Naive thymus-derived CD4-positive, alpha-beta T cell (primary cell): ENCODE results near the gene COQ9. TPM values are rescaled to one million over a fixed set of nuclear protein-coding genes. Genes with fewer than 3 reads are reported as not detected.

ENCODE experiments used
- ATAC-seq: fragments of 150-1000 bp; cut with Tn5 transposase; 2 replicates; pipeline ENCODE4 v1.10.0; 2021; ENCODE audit warnings: mild to moderate bottlenecking, moderate library complexity
- CTCF ChIA-PET: fragments of 350-600 bp; sonication (Branson Sonifier 250); formaldehyde crosslinking; loops from one replicate; lab custom pipeline; 2021; ENCODE audit warnings: antibody characterized with exemption; lab: Charles Lee
- POLR2A ChIA-PET: fragments of 350-600 bp; sonication (Branson Sonifier 250); formaldehyde crosslinking; loops from one replicate; lab custom pipeline; 2021; ENCODE audit warnings: antibody characterized with exemption, inconsistent platforms; lab: Charles Lee
- DNase-seq, 9 donors: peaks; one replicate each; pipeline versions ENCODE4 v3.0.0 to v3.0.0-alpha.2; 2020 to 2022; ENCODE audit warnings: mixed read lengths in 1 of 9
- H3K27ac ChIP-seq: one replicate; pipeline ENCODE4 v1.7.0; 2013; ENCODE audit warnings: mild to moderate bottlenecking, low read depth, low read length, moderate library complexity
- H3K27me3 ChIP-seq, 2 donors: one replicate each; pipeline ENCODE4 v1.7.0; 2013; ENCODE audit warnings: low read length in 2 of 2, mild to moderate bottlenecking in 2 of 2, moderate library complexity in 2 of 2; ENCODE audit not compliant: control insufficient read depth in 2 of 2, insufficient read depth in 2 of 2
- H3K36me3 ChIP-seq, 3 experiments: 1 replicate in 2 of 3; 2 replicates in 1 of 3; pipeline ENCODE4 v1.7.0; 2013; ENCODE audit warnings: low read length in 3 of 3, mild to moderate bottlenecking in 3 of 3, moderate library complexity in 1 of 3; ENCODE audit not compliant: insufficient read depth in 3 of 3, control insufficient read depth in 2 of 3
- H3K4me1 ChIP-seq, 2 donors: one replicate each; pipeline ENCODE4 v1.7.0; 2013; ENCODE audit warnings: low read length in 2 of 2, mild to moderate bottlenecking in 2 of 2, moderate library complexity in 1 of 2; ENCODE audit not compliant: control insufficient read depth in 2 of 2, insufficient read depth in 2 of 2
- H3K4me3 ChIP-seq: 2 replicates; pipeline ENCODE4 v1.7.0; 2013; ENCODE audit warnings: mild to moderate bottlenecking, low read length
- H3K9me3 ChIP-seq, 3 experiments: 1 replicate in 2 of 3; 2 replicates in 1 of 3; pipeline ENCODE4 v1.7.0; 2013; ENCODE audit warnings: low read length in 3 of 3; ENCODE audit not compliant: control insufficient read depth in 2 of 3
- H3K27ac Mint-ChIP-seq, 9 donors: one replicate each; pipeline ENCODE4 v1.8.0; 2020 to 2022; ENCODE audit warnings: mixed read lengths in 9 of 9, mild to moderate bottlenecking in 8 of 9, moderate library complexity in 5 of 9, inconsistent platforms in 2 of 9
- H3K27me3 Mint-ChIP-seq, 5 donors: one replicate each; pipeline ENCODE4 v1.8.0; 2021 to 2022; ENCODE audit warnings: mixed read lengths in 5 of 5, mild to moderate bottlenecking in 1 of 5
- H3K36me3 Mint-ChIP-seq, 5 donors: one replicate each; pipeline ENCODE4 v1.8.0; 2020 to 2022; ENCODE audit warnings: mixed read lengths in 5 of 5, mild to moderate bottlenecking in 3 of 5, inconsistent platforms in 1 of 5
- H3K4me1 Mint-ChIP-seq, 7 donors: one replicate each; pipeline ENCODE4 v1.8.0; 2020 to 2022; ENCODE audit warnings: mixed read lengths in 7 of 7, mild to moderate bottlenecking in 3 of 7, inconsistent platforms in 1 of 7
- H3K4me3 Mint-ChIP-seq, 10 donors: one replicate each; pipeline ENCODE4 v1.8.0; 2020 to 2022; ENCODE audit warnings: mild to moderate bottlenecking in 10 of 10, mixed read lengths in 10 of 10, moderate library complexity in 6 of 10, inconsistent platforms in 2 of 10
- H3K9me3 Mint-ChIP-seq, 11 donors: one replicate each; pipeline ENCODE4 v1.8.0; 2020 to 2022; ENCODE audit warnings: mixed read lengths in 11 of 11, mild to moderate bottlenecking in 4 of 11, inconsistent platforms in 1 of 11, moderate library complexity in 1 of 11
- intact Hi-C, 2 donors: fragments of 100-400 bp; cut with micrococcal nuclease; formaldehyde crosslinking; loops; one replicate each; pipeline ENCODE4 v1.15.1; 2023
- polyA plus RNA-seq, 2 donors: library from polyadenylated mRNA; unstranded; fragments of 300-500 nt; fragmentation: Illumina TruSeq; gene quantifications; one replicate each; pipeline ENCODE4 v1.2.3, GENCODE V29; 2021
- total RNA-seq, 6 experiments: library from RNA in 5 of 6; stranded (reverse) in 5 of 6; gene quantifications; 1 replicate in 5 of 6; 2 replicates in 1 of 6; pipeline ENCODE4 v1.2.3 and lab custom pipeline; 2021 to 2026

Gene COQ9
- total and polyA plus RNA-seq, 7 experiments from 2014 or later, result 16.4 to 51.7 (median 36.6) TPM

- H3K27ac Mint-ChIP-seq, result peak overlapping the region in 3 of 9 donors; percentile 18 to 51 (median 47)
Observed at GRCh38 chr16:57424583-57424982, 22.7 kb upstream of the COQ9 start.

GRCh38 chr16:57426356-57426755, 20.9 kb upstream of the COQ9 start:
- intact Hi-C loops, result no loop called here
- ChIA-PET CTCF (interaction anchor here (2.6 kb wide), 1 partner anchor 10 kb away, joined by 12 read pairs; no protein-coding TSS in a partner anchor), POLR2A (no interaction called here)
- ATAC-seq (no peak), DNase-seq (no peak)
- H3K9me3 Mint-ChIP-seq, result no peaks in the 10 kb centered on the region
- Histone ChIP-seq H3K27me3 (no peaks in the 10 kb centered on the region), H3K27ac (no peak overlapping the region), H3K9me3 (no peaks in the 10 kb centered on the region), H3K36me3 (peaks cover 10 to 41% (median 11%) of the 10 kb centered on the region in 3 experiments), H3K4me3 (no peak overlapping the region), H3K4me1 (no peaks in the 10 kb centered on the region)
- peak overlapping the region in 1 of 9 donors; percentile 10 for H3K27ac Mint-ChIP-seq
- no peak overlapping the region for H3K4me3 Mint-ChIP-seq
- H3K36me3 Mint-ChIP-seq, result peaks cover 16 to 38% (median 22%) of the 10 kb centered on the region in 5 donors
- peaks cover 0 to 18% (median 9%) of the 10 kb centered on the region in 7 donors for H3K4me1 Mint-ChIP-seq
- no peaks in the 10 kb centered on the region for H3K27me3 Mint-ChIP-seq

More at GRCh38 chr16:57424583-57424982, 22.7 kb upstream of the COQ9 start:
- peaks cover 0 to 16% (median 8%) of the 10 kb centered on the region in 7 donors for H3K4me1 Mint-ChIP-seq
- no peak overlapping the region for H3K4me3 Mint-ChIP-seq
- Histone ChIP-seq H3K4me1 (no peaks in the 10 kb centered on the region), H3K27ac (no peak overlapping the region), H3K4me3 (no peak overlapping the region), H3K9me3 (no peaks in the 10 kb centered on the region), H3K36me3 (peaks cover 0 to 24% (median 0%) of the 10 kb centered on the region in 3 experiments), H3K27me3 (no peaks in the 10 kb centered on the region)
- CTCF ChIA-PET, result interaction anchor here (0.5 to 2.6 kb wide), 2 partner anchors 8 to 133 kb away, joined by 3 to 12 read pairs; no protein-coding TSS in a partner anchor
- intact Hi-C loops, result no loop called here
- ATAC-seq (no peak), DNase-seq (no peak)
- H3K27me3 Mint-ChIP-seq, result no peaks in the 10 kb centered on the region
- H3K36me3 Mint-ChIP-seq, result peaks cover 4 to 22% (median 8%) of the 10 kb centered on the region in 5 donors
- POLR2A ChIA-PET, result interaction anchor here (0.9 to 1.3 kb wide), 2 partner anchors 9 to 179 kb away, joined by 3 read pairs; no protein-coding TSS in a partner anchor
- H3K9me3 Mint-ChIP-seq, result no peaks in the 10 kb centered on the region

GRCh38 chr16:57427307-57427706, 20.0 kb upstream of the COQ9 start:
- H3K4me1 ChIP-seq, result peaks cover 0 to 4% of the 10 kb centered on the region in 2 donors
- Mint-ChIP-seq H3K9me3 (no peaks in the 10 kb centered on the region), H3K4me1 (peaks cover 0 to 23% (median 12%) of the 10 kb centered on the region in 7 donors), H3K36me3 (peaks cover 16 to 40% (median 25%) of the 10 kb centered on the region in 5 donors), H3K27me3 (no peaks in the 10 kb centered on the region), H3K27ac (peak overlapping the region in 5 of 9 donors; percentile 26 to 62 (median 51)), H3K4me3 (no peak overlapping the region)
- ChIA-PET CTCF (no interaction called here), POLR2A (no interaction called here)
- ATAC-seq (no peak), DNase-seq (no peak)
- H3K27me3 ChIP-seq, result no peaks in the 10 kb centered on the region
- H3K9me3 ChIP-seq, result no peaks in the 10 kb centered on the region
- intact Hi-C loops, result no loop called here
- no peak overlapping the region for H3K27ac ChIP-seq
- peaks cover 15 to 50% (median 17%) of the 10 kb centered on the region in 3 experiments for H3K36me3 ChIP-seq
- no peak overlapping the region for H3K4me3 ChIP-seq

DNA sequence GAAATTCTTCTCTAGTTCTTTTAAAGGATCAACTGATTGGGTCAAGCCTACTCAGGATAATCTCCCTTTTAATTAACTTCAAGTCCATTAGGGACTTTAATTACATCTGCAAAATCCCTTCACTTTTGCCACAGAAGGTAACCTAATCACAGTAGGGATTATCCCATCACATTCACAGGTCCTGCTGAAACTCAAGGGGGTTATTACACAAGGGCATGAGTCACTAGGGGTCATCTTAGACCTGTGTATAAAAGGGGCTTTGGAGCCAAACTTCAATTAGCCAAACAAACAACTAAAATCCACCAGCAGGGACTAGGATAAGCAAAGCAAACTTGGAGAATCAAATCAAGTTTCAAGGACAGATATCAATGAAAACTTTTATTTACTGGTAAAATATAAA, 19.5 kb upstream of the COQ9 start:
- Histone ChIP-seq H3K9me3 (no peaks in the 10 kb centered on the region), H3K4me1 (peaks cover 0 to 9% of the 10 kb centered on the region in 2 donors), H3K36me3 (peaks cover 15 to 52% (median 18%) of the 10 kb centered on the region in 3 experiments), H3K4me3 (no peak overlapping the region), H3K27ac (no peak overlapping the region), H3K27me3 (no peaks in the 10 kb centered on the region)
- no peaks in the 10 kb centered on the region for H3K27me3 Mint-ChIP-seq
- no peak for ATAC-seq
- ChIA-PET POLR2A (no interaction called here), CTCF (no interaction called here)
- H3K27ac Mint-ChIP-seq, result peak overlapping the region in 5 of 9 donors; percentile 26 to 62 (median 41)
- DNase-seq, result no peak
- no peak overlapping the region for H3K4me3 Mint-ChIP-seq
- H3K4me1 Mint-ChIP-seq, result peaks cover 0 to 24% (median 14%) of the 10 kb centered on the region in 7 donors
- H3K9me3 Mint-ChIP-seq, result no peaks in the 10 kb centered on the region
- intact Hi-C loops, result no loop called here
- H3K36me3 Mint-ChIP-seq, result peaks cover 16 to 40% (median 25%) of the 10 kb centered on the region in 5 donors

GRCh38 chr16:57430955-57431354, 16.3 kb upstream of the COQ9 start:
- H3K4me1 ChIP-seq, result peaks cover 0 to 33% of the 10 kb centered on the region in 2 donors
- Mint-ChIP-seq H3K9me3 (no peaks in the 10 kb centered on the region), H3K4me3 (no peak overlapping the region), H3K27ac (peak overlapping the region in 8 of 9 donors; percentile 43 to 90 (median 78)), H3K36me3 (peaks cover 16 to 57% (median 36%) of the 10 kb centered on the region in 5 donors), H3K4me1 (peaks cover 0 to 48% (median 38%) of the 10 kb centered on the region in 7 donors), H3K27me3 (no peaks in the 10 kb centered on the region)
- intact Hi-C loops, result no loop called here
- peaks cover 20 to 62% (median 25%) of the 10 kb centered on the region in 3 experiments for H3K36me3 ChIP-seq
- ChIA-PET CTCF (interaction anchor here (1.2 to 5.5 kb wide), 2 partner anchors 13 to 83 kb away, joined by 5 to 43 read pairs; no protein-coding TSS in a partner anchor), POLR2A (interaction anchor here (0.9 to 1.3 kb wide), 2 partner anchors 8 to 12 kb away, joined by 3 to 4 read pairs; no protein-coding TSS in a partner anchor)
- ATAC-seq, result no peak
- H3K9me3 ChIP-seq, result no peaks in the 10 kb centered on the region
- no peaks in the 10 kb centered on the region for H3K27me3 ChIP-seq
- H3K4me3 ChIP-seq, result no peak overlapping the region
- no peak for DNase-seq
- H3K27ac ChIP-seq, result no peak overlapping the region

DNA sequence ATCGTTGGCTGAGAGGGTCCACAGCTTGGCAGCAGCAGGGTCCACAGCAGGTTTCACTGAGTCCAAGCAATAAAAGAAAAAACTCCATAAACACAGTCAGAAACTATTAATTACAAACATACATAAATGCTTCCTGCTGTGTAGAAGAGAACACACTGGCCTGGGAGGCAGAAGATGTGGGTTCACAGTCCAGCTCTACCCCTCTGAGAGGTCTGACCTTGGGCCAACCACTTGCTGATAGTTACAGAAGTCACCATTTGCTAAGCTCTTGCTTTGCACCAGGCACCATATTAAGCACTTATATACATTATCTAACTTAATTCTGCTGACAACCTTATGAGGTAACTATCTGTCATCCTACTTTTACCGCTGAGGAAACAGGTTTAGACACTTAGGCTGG, 14.8 kb upstream of the COQ9 start:
- Mint-ChIP-seq H3K36me3 (peaks cover 16 to 55% (median 36%) of the 10 kb centered on the region in 5 donors), H3K27ac (peak overlapping the region in 8 of 9 donors; percentile 74 to 93 (median 88)), H3K9me3 (no peaks in the 10 kb centered on the region), H3K4me1 (peaks cover 0 to 48% (median 38%) of the 10 kb centered on the region in 7 donors), H3K4me3 (peak overlapping the region in 5 of 10 donors; percentile 67 to 79 (median 70)), H3K27me3 (no peaks in the 10 kb centered on the region)
- H3K27me3 ChIP-seq, result no peaks in the 10 kb centered on the region
- peaks cover 22 to 63% (median 25%) of the 10 kb centered on the region in 3 experiments for H3K36me3 ChIP-seq
- ChIA-PET CTCF (interaction anchor here (0.8 to 5.5 kb wide), 4 partner anchors 9 to 14 kb away, joined by 3 to 43 read pairs (median 8); no protein-coding TSS in a partner anchor), POLR2A (interaction anchor here (0.8 to 2.4 kb wide), 5 partner anchors 15 to 133 kb away, joined by 3 to 12 read pairs (median 4); partner anchors contain the start of genes CIAPIN1, COQ9 and POLR2C)
- intact Hi-C loops, result no loop called here
- H3K4me3 ChIP-seq, result no peak overlapping the region
- DNase-seq, result no peak
- no peak for ATAC-seq
- H3K9me3 ChIP-seq, result no peaks in the 10 kb centered on the region
- peak overlapping the region; percentile 49 for H3K27ac ChIP-seq
- H3K4me1 ChIP-seq, result peaks cover 0 to 33% of the 10 kb centered on the region in 2 donors
